H1 (cell line): ENCODE results near the gene IFNB1. TPM values are rescaled to one million over a fixed set of nuclear protein-coding genes. Genes with fewer than 3 reads are reported as not detected.

Experiments used
- CTCF ChIA-PET: fragments of 300-600 bp; sonication (Branson Sonifier 250); formaldehyde crosslinking; loops from one replicate; lab custom pipeline; 2021; ENCODE audit not compliant: partially characterized antibody; lab: Charles Lee
- POLR2A ChIA-PET: fragments of 300-600 bp; sonication (Branson Sonifier 250); formaldehyde crosslinking; loops from one replicate; lab custom pipeline; 2021; ENCODE audit warnings: inconsistent platforms; ENCODE audit not compliant: partially characterized antibody; lab: Charles Lee
- DNase-seq, 2 experiments: peaks; one replicate each; pipeline versions ENCODE4 v3.0.0 to v3.0.0-alpha.2; 2010 to 2022; ENCODE audit warnings: low spot score in 2 of 2, low read depth in 1 of 2, mixed read lengths in 1 of 2
- FAIRE-seq: peaks from 2 replicates; lab custom pipeline; 2011; peaks lifted over from hg19 to GRCh38; lab: Jason Lieb, UNC
- H2AFZ ChIP-seq: 2 replicates; pipeline ENCODE4 v1.8.1; 2012; ENCODE audit warnings: low read length, inconsistent platforms
- H2AK5ac ChIP-seq: 2 replicates; pipeline ENCODE4 v1.6.1; 2013; ENCODE audit warnings: low read depth, low read length
- H2BK120ac ChIP-seq: replicated peaks from 2 replicates; pipeline ENCODE3; 2013; ENCODE audit warnings: low read depth, low read length, inconsistent platforms
- H2BK12ac ChIP-seq: 2 replicates; pipeline ENCODE4 v1.6.1; 2013; ENCODE audit warnings: low read depth, low read length
- H2BK15ac ChIP-seq: 2 replicates; pipeline ENCODE4 v1.6.1; 2013; ENCODE audit warnings: low read length
- H2BK20ac ChIP-seq: 2 replicates; pipeline ENCODE4 v1.6.1; 2013; ENCODE audit warnings: low read length
- H2BK5ac ChIP-seq: 2 replicates; pipeline ENCODE4 v1.6.1; 2013; ENCODE audit warnings: low read depth, low read length
- H3K14ac ChIP-seq: 2 replicates; pipeline ENCODE4 v1.6.1; 2013; ENCODE audit warnings: inconsistent platforms; ENCODE audit not compliant: insufficient read length
- H3K18ac ChIP-seq: 2 replicates; pipeline ENCODE4 v1.6.1; 2013; ENCODE audit warnings: low read length; ENCODE audit errors: extremely low read depth
- H3K23ac ChIP-seq: 2 replicates; pipeline ENCODE4 v1.6.1; 2013; ENCODE audit warnings: inconsistent platforms; ENCODE audit not compliant: insufficient read length
- H3K23me2 ChIP-seq: 2 replicates; pipeline ENCODE4 v1.6.1; 2013; ENCODE audit warnings: low read depth, low read length
- H3K27ac ChIP-seq: 2 replicates; pipeline ENCODE4 v1.6.1; 2011; ENCODE audit warnings: low read depth, low read length, inconsistent platforms
- H3K27me3 ChIP-seq, 4 experiments: replicated peaks in 1 of 4; 1 replicate in 1 of 4; 2 replicates in 3 of 4; pipeline versions ENCODE4 v1.6.1 to v1.8.1; 2011 to 2013; ENCODE audit warnings: low read length in 3 of 4, mild to moderate bottlenecking in 3 of 4, inconsistent platforms in 2 of 4, mixed read lengths in 2 of 4, moderate library complexity in 1 of 4; ENCODE audit not compliant: control insufficient read depth in 3 of 4, insufficient read depth in 3 of 4; ENCODE audit errors: extremely low read depth in 1 of 4
- H3K36me3 ChIP-seq, 4 experiments: 2 replicates each; pipeline versions ENCODE4 v1.6.1 to v1.8.1; 2011 to 2013; ENCODE audit warnings: mild to moderate bottlenecking in 4 of 4, low read length in 3 of 4, moderate library complexity in 2 of 4, control low read depth in 1 of 4, inconsistent platforms in 1 of 4; ENCODE audit not compliant: insufficient read depth in 4 of 4, control insufficient read depth in 2 of 4
- H3K4ac ChIP-seq: replicated peaks from 2 replicates; pipeline ENCODE3; 2013; ENCODE audit warnings: low read length, low read depth, mixed read lengths, inconsistent platforms; ENCODE audit not compliant: insufficient read length
- H3K4me1 ChIP-seq, 4 experiments: replicated peaks in 1 of 4; 1 replicate in 1 of 4; 2 replicates in 3 of 4; pipeline versions ENCODE4 v1.6.1 to v1.8.1; 2011 to 2013; ENCODE audit warnings: low read length in 3 of 4, inconsistent platforms in 2 of 4, mixed read lengths in 1 of 4; ENCODE audit not compliant: insufficient read depth in 4 of 4, control insufficient read depth in 3 of 4
- H3K4me2 ChIP-seq, 2 experiments: 2 replicates each; pipeline versions ENCODE4 v1.6.1 to v1.8.1; 2011 to 2013; ENCODE audit warnings: low read depth in 2 of 2, low read length in 2 of 2, control low read depth in 1 of 2, inconsistent platforms in 1 of 2, mild to moderate bottlenecking in 1 of 2; ENCODE audit not compliant: insufficient read depth in 1 of 2
- H3K4me3 ChIP-seq, 4 experiments: fragments of 200-600, 300-600 bp in 1 of 4; sonication (generic), shearing (Covaris generic), sonication (Bioruptor Twin) in 1 of 4; 2 replicates each; pipeline versions ENCODE4 v1.5.1 to v1.8.1; 2011 to 2016; ENCODE audit warnings: low read length in 4 of 4, low read depth in 3 of 4, control low read depth in 2 of 4, inconsistent platforms in 2 of 4, mild to moderate bottlenecking in 2 of 4, mixed read lengths in 1 of 4, moderate library complexity in 1 of 4; ENCODE audit not compliant: insufficient read depth in 2 of 4; ENCODE audit errors: extremely low read depth in 1 of 4
- H3K56ac ChIP-seq: replicated peaks from 2 replicates; pipeline ENCODE3; 2013; ENCODE audit warnings: low read depth, mild to moderate bottlenecking, mixed read lengths, low read length, inconsistent platforms; ENCODE audit not compliant: insufficient read length
- H3K79me1 ChIP-seq: 2 replicates; pipeline ENCODE4 v1.6.1; 2013; ENCODE audit warnings: low read depth, low read length, control low read depth
- H3K79me2 ChIP-seq, 2 experiments: 2 replicates each; pipeline versions ENCODE4 v1.6.1 to v1.8.1; 2012 to 2013; ENCODE audit warnings: low read length in 2 of 2, mild to moderate bottlenecking in 2 of 2, inconsistent platforms in 1 of 2; ENCODE audit not compliant: insufficient read depth in 2 of 2, control insufficient read depth in 1 of 2
- H3K9ac ChIP-seq, 4 experiments: replicated peaks in 1 of 4; 1 replicate in 1 of 4; 2 replicates in 3 of 4; pipeline versions ENCODE4 v1.6.1 to v1.8.1; 2011 to 2013; ENCODE audit warnings: low read depth in 3 of 4, low read length in 3 of 4, control low read depth in 2 of 4, mild to moderate bottlenecking in 2 of 4, moderate library complexity in 2 of 4, inconsistent platforms in 1 of 4; ENCODE audit errors: extremely low read depth in 1 of 4
- H3K9me3 ChIP-seq, 2 experiments: 2 replicates each; pipeline versions ENCODE4 v1.6.1 to v1.8.1; 2012 to 2013; ENCODE audit warnings: mild to moderate bottlenecking in 2 of 2, moderate library complexity in 2 of 2, control low read depth in 1 of 2, inconsistent platforms in 1 of 2, low read depth in 1 of 2, low read length in 1 of 2, mixed read lengths in 1 of 2; ENCODE audit not compliant: insufficient read depth in 2 of 2
- H4K20me1 ChIP-seq, 2 experiments: replicated peaks in 1 of 2; 2 replicates each; pipeline versions ENCODE3 to v1.8.1; 2011 to 2013; ENCODE audit warnings: inconsistent platforms in 2 of 2, low read length in 2 of 2, mild to moderate bottlenecking in 1 of 2; ENCODE audit not compliant: insufficient read depth in 2 of 2, control insufficient read depth in 1 of 2
- H4K5ac ChIP-seq: 2 replicates; pipeline ENCODE4 v1.6.1; 2013; ENCODE audit warnings: low read length, low read depth, mixed read lengths, inconsistent platforms; ENCODE audit not compliant: insufficient read length
- H4K8ac ChIP-seq: 2 replicates; pipeline ENCODE4 v1.8.0; 2013; ENCODE audit warnings: mild to moderate bottlenecking, moderate library complexity, low read length, inconsistent platforms; ENCODE audit not compliant: insufficient read depth; ENCODE audit errors: extremely low read depth
- H4K91ac ChIP-seq: replicated peaks from 2 replicates; pipeline ENCODE3; 2013; ENCODE audit warnings: low read length, mixed read lengths, inconsistent platforms; ENCODE audit not compliant: insufficient read length
- CREB1 ChIP-seq: IDR thresholded peaks from 2 replicates; pipeline ENCODE4 v1.6.1; 2012; ENCODE audit warnings: inconsistent platforms
- CTBP2 ChIP-seq: IDR thresholded peaks from 2 replicates; pipeline ENCODE4 v1.7.0; 2011; ENCODE audit warnings: borderline replicate concordance, mild to moderate bottlenecking, moderate library complexity, mixed read lengths, low read length; ENCODE audit not compliant: insufficient read depth, insufficient read length
- RNF2 ChIP-seq: fragments of 200-900, 300-1000 bp; sonication (generic); IDR thresholded peaks from 2 replicates; pipeline ENCODE4 v1.7.1; 2016; ENCODE audit warnings: borderline replicate concordance, low read depth, mild to moderate bottlenecking, antibody characterized with exemption, low read length; ENCODE audit not compliant: poor library complexity, severe bottlenecking; ENCODE audit errors: missing control alignments
- RXRA ChIP-seq: IDR thresholded peaks from 2 replicates; pipeline ENCODE4 v1.6.1; 2011; ENCODE audit warnings: low read depth, mild to moderate bottlenecking, low read length, moderate library complexity; ENCODE audit not compliant: insufficient read depth
- SP1 ChIP-seq: IDR thresholded peaks from 2 replicates; pipeline ENCODE4 v1.6.1; 2011; ENCODE audit warnings: low read depth, low read length
- TAF1 ChIP-seq: IDR thresholded peaks from 2 replicates; pipeline ENCODE4 v1.6.1; 2011; ENCODE audit warnings: mild to moderate bottlenecking, low read depth, low read length
- TAF7 ChIP-seq: optimal IDR thresholded peaks from 2 replicates; pipeline ENCODE3; 2011; ENCODE audit warnings: low read depth, mild to moderate bottlenecking, inconsistent platforms, low read length, moderate library complexity, borderline replicate concordance
- polyA plus RNA-seq, 7 experiments: library from polyadenylated mRNA; depleted of rRNA in 3 of 7; stranded (reverse) in 5 of 7; unstranded in 2 of 7; fragments of >200 nt in 5 of 7; fragments of 200-250 nt in 2 of 7; gene quantifications; 1 replicate in 5 of 7; 2 replicates in 1 of 7; 4 replicates in 1 of 7; pipeline versions ENCODE4 v1.2.1 to v1.2.3, GENCODE V29; 2011 to 2013; ENCODE audit warnings: missing spikeins in 2 of 7, mixed read lengths in 2 of 7
- total RNA-seq: library from RNA; stranded (reverse); fragmentation: NEBNext Ultra II Directional; extraction: Animal tissue kit (Norgen Biotek cat#: 25700); gene quantifications from 2 replicates; pipeline ENCODE4 v1.2.1, GENCODE V29; 2021

The IFNB1 gene
- total and polyA plus RNA-seq, 2 of the 8 experiments (the other 6 are each of a cell fraction or from before 2014, with no cell fraction given), result not detected

DNA sequence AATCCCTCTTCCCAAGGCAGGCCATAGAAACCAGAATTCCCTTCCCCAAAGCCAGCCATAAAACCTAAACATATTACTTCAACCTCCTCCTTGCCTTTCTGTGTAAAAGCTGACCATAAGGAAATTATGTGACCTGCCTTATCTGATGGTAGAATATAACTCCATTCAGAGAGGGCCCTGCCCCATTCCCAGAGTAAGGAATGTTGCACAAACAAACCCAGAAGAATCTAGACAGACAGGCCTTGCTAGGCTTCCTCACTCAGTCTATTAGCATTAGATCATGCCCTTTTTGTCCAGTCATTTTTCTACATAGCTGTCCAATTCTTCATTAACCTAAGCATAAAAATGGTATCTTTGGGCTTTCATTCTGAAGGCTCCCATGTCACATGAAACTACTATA is 17.8 kb upstream of the IFNB1 start:
- FAIRE-seq (no peak), DNase-seq (no peak)
- no peak overlapping the region for H2AFZ ChIP-seq
- H2BK12ac ChIP-seq, result no peak overlapping the region
- no peaks in the 10 kb centered on the region for H3K79me2 ChIP-seq
- no peak overlapping the region for H4K91ac ChIP-seq
- no peak overlapping the region for H3K18ac ChIP-seq
- ChIA-PET POLR2A (no interaction called here), CTCF (interaction anchor here (0.6 to 2.1 kb wide), 3 partner anchors 15 to 26 kb away, joined by 4 to 6 read pairs (median 5); no protein-coding TSS in a partner anchor)
- H3K23ac ChIP-seq, result no peak overlapping the region
- no peak overlapping the region for H2BK5ac ChIP-seq
- no peak overlapping the region for H3K56ac ChIP-seq
- H2BK20ac ChIP-seq, result no peak overlapping the region
- no peak overlapping the region for H3K4ac ChIP-seq
- no peak overlapping the region for H2AK5ac ChIP-seq
- no peaks in the 10 kb centered on the region for H3K36me3 ChIP-seq
- H3K9me3 ChIP-seq, result no peaks in the 10 kb centered on the region
- no peak overlapping the region for H2BK120ac ChIP-seq
- H3K4me1 ChIP-seq, result peaks cover 0 to 3% (median 0%) of the 10 kb centered on the region in 4 experiments; a peak in 1 of 7 replicates
- H3K4me2 ChIP-seq, result no peak overlapping the region
- H2BK15ac ChIP-seq, result no peak overlapping the region
- no peak overlapping the region for H3K14ac ChIP-seq
- no peaks in the 10 kb centered on the region for H3K27me3 ChIP-seq
- H4K5ac ChIP-seq, result no peak overlapping the region
- H4K8ac ChIP-seq, result no peak overlapping the region
- H3K23me2 ChIP-seq, result no peaks in the 10 kb centered on the region
- no peak overlapping the region for H3K27ac ChIP-seq
- no peaks in the 10 kb centered on the region for H3K79me1 ChIP-seq
- H3K9ac ChIP-seq, result no peak overlapping the region
- H3K4me3 ChIP-seq, result no peak overlapping the region
- H4K20me1 ChIP-seq, result no peaks in the 10 kb centered on the region
- TF ChIP-seq TAF1 (no peak), RXRA (no peak), TAF7 (no peak), SP1 (no peak), RNF2 (no peak), CREB1 (no peak), CTBP2 (no peak)
